IMR-90 (cell line): Measurements from ENCODE around the gene PDHB. TPM values are rescaled to one million over a fixed set of nuclear protein-coding genes. Genes with fewer than 3 reads are reported as not detected.

Experiments used
- ATAC-seq: fragments of 200-7000 bp; cut with Tn5 transposase; 2 replicates; pipeline ENCODE4 v1.9.1; 2020; ENCODE audit warnings: low read depth, mild to moderate bottlenecking, moderate library complexity
- BruUV-seq: library from RNA; stranded (reverse); fragments of 400-500 nt; replicated peaks from 2 replicates; lab custom pipeline; 2021; lab: Mats Ljungman, UMichigan
- CTCF ChIA-PET: fragments of 300-600 bp; formaldehyde crosslinking; extraction: SDS; loops from one replicate; lab custom pipeline; 2021; ENCODE audit warnings: antibody characterized with exemption; lab: Yijun Ruan, JAX
- POLR2A ChIA-PET: fragments of 300-600 bp; sonication (Branson Sonifier 250); formaldehyde crosslinking; loops from one replicate; lab custom pipeline; 2022; ENCODE audit warnings: antibody characterized with exemption; ENCODE audit not compliant: unreplicated experiment; lab: Charles Lee
- DNase-seq: peaks from one replicate; pipeline ENCODE4 v3.0.0; 2013
- H2AFZ ChIP-seq: replicated peaks from 2 replicates; pipeline ENCODE3; 2013; ENCODE audit warnings: low read length, mild to moderate bottlenecking; ENCODE audit not compliant: poor library complexity
- H2AK5ac ChIP-seq: 2 replicates; pipeline ENCODE4 v1.6.1; 2013; ENCODE audit warnings: low read depth, low read length, inconsistent platforms
- H2AK9ac ChIP-seq: replicated peaks from 2 replicates; pipeline ENCODE3; 2013; ENCODE audit warnings: mild to moderate bottlenecking, low read depth, low read length, moderate library complexity; ENCODE audit not compliant: poor library complexity
- H2BK120ac ChIP-seq: 2 replicates; pipeline ENCODE4 v1.6.1; 2013; ENCODE audit warnings: low read depth, low read length, inconsistent platforms
- H2BK15ac ChIP-seq: 3 replicates; pipeline ENCODE4 v1.6.1; 2013; ENCODE audit warnings: low read depth, low read length, inconsistent platforms
- H2BK20ac ChIP-seq: 2 replicates; pipeline ENCODE4 v1.6.1; 2013; ENCODE audit warnings: low read depth, mild to moderate bottlenecking, inconsistent platforms, low read length, moderate library complexity
- H2BK5ac ChIP-seq: 2 replicates; pipeline ENCODE4 v1.6.1; 2013; ENCODE audit warnings: mild to moderate bottlenecking, low read depth, low read length, inconsistent platforms; ENCODE audit not compliant: poor library complexity, severe bottlenecking
- H3K14ac ChIP-seq: replicated peaks from 2 replicates; pipeline ENCODE4 v1.6.1; 2013; ENCODE audit warnings: low read depth, low read length, inconsistent platforms
- H3K18ac ChIP-seq: 2 replicates; pipeline ENCODE4 v1.6.1; 2013; ENCODE audit warnings: low read depth, low read length, control low read depth
- H3K23ac ChIP-seq: 2 replicates; pipeline ENCODE4 v1.6.1; 2013; ENCODE audit warnings: low read depth, low read length, inconsistent platforms
- H3K27ac ChIP-seq: 2 replicates; pipeline ENCODE4 v1.5.1; 2013; ENCODE audit warnings: mild to moderate bottlenecking, control low read depth, low read length; ENCODE audit not compliant: insufficient read depth
- H3K27me3 ChIP-seq: 2 replicates; pipeline ENCODE4 v1.6.1; 2013; ENCODE audit warnings: low read length; ENCODE audit not compliant: control insufficient read depth, insufficient read depth
- H3K36me3 ChIP-seq: 2 replicates; pipeline ENCODE4 v1.6.1; 2013; ENCODE audit warnings: low read length, mixed read lengths; ENCODE audit not compliant: control insufficient read depth, insufficient read depth
- H3K4ac ChIP-seq: 2 replicates; pipeline ENCODE4 v1.6.1; 2013; ENCODE audit warnings: low read depth, low read length, inconsistent platforms
- H3K4me1 ChIP-seq: 2 replicates; pipeline ENCODE4 v1.6.1; 2013; ENCODE audit warnings: low read length, mixed read lengths; ENCODE audit not compliant: control insufficient read depth, insufficient read depth
- H3K4me2 ChIP-seq: 2 replicates; pipeline ENCODE4 v1.6.1; 2013; ENCODE audit warnings: low read depth, mild to moderate bottlenecking, control low read depth, low read length, moderate library complexity
- H3K4me3 ChIP-seq: 2 replicates; pipeline ENCODE4 v1.5.1; 2013; ENCODE audit warnings: low read depth, mild to moderate bottlenecking, control low read depth, low read length, moderate library complexity; ENCODE audit not compliant: insufficient read depth
- H3K56ac ChIP-seq: 2 replicates; pipeline ENCODE4 v1.6.1; 2013; ENCODE audit warnings: low read length, inconsistent platforms; ENCODE audit not compliant: insufficient read depth; ENCODE audit errors: extremely low read depth
- H3K79me1 ChIP-seq, 2 experiments: 2 replicates each; pipeline ENCODE4 v1.6.1; 2013; ENCODE audit warnings: low read length in 2 of 2, inconsistent platforms in 1 of 2, low read depth in 1 of 2
- H3K9ac ChIP-seq: 2 replicates; pipeline ENCODE4 v1.6.1; 2013; ENCODE audit warnings: low read depth, low read length, control low read depth
- H3K9me1 ChIP-seq: 2 replicates; pipeline ENCODE4 v1.6.1; 2013; ENCODE audit warnings: low read length, inconsistent platforms; ENCODE audit not compliant: insufficient read depth
- H3K9me3 ChIP-seq: 2 replicates; pipeline ENCODE4 v1.6.1; 2013; ENCODE audit warnings: low read length; ENCODE audit not compliant: control insufficient read depth, insufficient read depth
- H4K20me1 ChIP-seq: 2 replicates; pipeline ENCODE4 v1.6.1; 2013; ENCODE audit warnings: low read length, inconsistent platforms; ENCODE audit not compliant: insufficient read depth
- H4K5ac ChIP-seq: 2 replicates; pipeline ENCODE4 v1.6.1; 2013; ENCODE audit warnings: mild to moderate bottlenecking, low read depth, low read length, control low read depth
- H4K8ac ChIP-seq, 2 experiments: 2 replicates each; pipeline ENCODE4 v1.6.1; 2013; ENCODE audit warnings: low read depth in 2 of 2, low read length in 2 of 2, control low read depth in 1 of 2, inconsistent platforms in 1 of 2
- H4K91ac ChIP-seq: 2 replicates; pipeline ENCODE4 v1.6.1; 2013; ENCODE audit warnings: low read depth, low read length, inconsistent platforms; ENCODE audit not compliant: insufficient read depth
- MAFK ChIP-seq: IDR thresholded peaks from 2 replicates; pipeline ENCODE4 v1.6.1; 2012; ENCODE audit warnings: low read depth, low read length, improper control_type of control experiment
- WGBS, 2 experiments: methylation state at CpG; one replicate each; pipeline versions ENCODE4 v1.1.5 to v1.1.7; 2013; ENCODE audit warnings: missing lambda C conversion rate in 2 of 2; ENCODE audit not compliant: insufficient read length in 1 of 2; ENCODE audit errors: extremely low coverage in 2 of 2; 5-methylcytosine and 5-hydroxymethylcytosine counted together
- dilution Hi-C: fragments of 300-500 bp; cut with HindIII; formaldehyde crosslinking; loops from one replicate; pipeline ENCODE4 v1.14.3; 2018; ENCODE audit warnings: low sequenced_read_pairs; ENCODE audit not compliant: unreplicated experiment
- in situ Hi-C: fragments of 300-500 bp; cut with MboI; formaldehyde crosslinking; loops from 3 replicates; pipeline ENCODE4 v1.14.3; 2019; ENCODE audit warnings: low sequenced_read_pairs, inconsistent platforms, mixed read lengths
- intact Hi-C: fragments of 100-400 bp; cut with micrococcal nuclease; formaldehyde crosslinking; loops from 2 replicates; pipeline ENCODE4 v1.10.0; 2022
- polyA plus RNA-seq, 3 experiments: library from polyadenylated mRNA; depleted of rRNA; stranded (reverse); fragments of >200 nt; gene quantifications; 2 replicates each; pipeline ENCODE4 v1.2.3, GENCODE V29; 2012; ENCODE audit warnings: low replicate concordance in 1 of 3
- total RNA-seq: library from RNA; depleted of rRNA; stranded (reverse); fragments of >200 nt; gene quantifications from 2 replicates; pipeline ENCODE4 v1.2.3, GENCODE V29; 2012
- TF ChIP-seq, protein P1 (sequence below): fragments of 150-350 bp; IDR thresholded peaks from 2 replicates; pipeline ENCODE4 v1.6.1; 2017; ENCODE audit warnings: mild to moderate bottlenecking, antibody characterized with exemption, low read length, low read depth

Gene PDHB
- total and polyA plus RNA-seq, 2 of the 4 experiments (the other 2 are of a cell fraction): 69.2 to 73.5 TPM

- H2AK9ac ChIP-seq: peak overlapping the region; percentile 70
- H4K5ac ChIP-seq: peak overlapping the region; percentile 93
- H2BK5ac ChIP-seq: peak overlapping the region; percentile 92
- peak overlapping the region; percentile 32; the same call in 1 of the 2 replicates for H3K4me2 ChIP-seq
- H4K8ac ChIP-seq: peak overlapping the region; percentile 33 to 76
- TF ChIP-seq, protein P1, sequence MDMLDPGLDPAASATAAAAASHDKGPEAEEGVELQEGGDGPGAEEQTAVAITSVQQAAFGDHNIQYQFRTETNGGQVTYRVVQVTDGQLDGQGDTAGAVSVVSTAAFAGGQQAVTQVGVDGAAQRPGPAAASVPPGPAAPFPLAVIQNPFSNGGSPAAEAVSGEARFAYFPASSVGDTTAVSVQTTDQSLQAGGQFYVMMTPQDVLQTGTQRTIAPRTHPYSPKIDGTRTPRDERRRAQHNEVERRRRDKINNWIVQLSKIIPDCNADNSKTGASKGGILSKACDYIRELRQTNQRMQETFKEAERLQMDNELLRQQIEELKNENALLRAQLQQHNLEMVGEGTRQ: no peak
- TF ChIP-seq MAFK: peak; percentile 40; the same call in 1 of the 2 replicates
- peaks cover 6% of the 10 kb centered on the region; the same call in 1 of the 2 replicates for H4K20me1 ChIP-seq
- peak overlapping the region; percentile 85 for H3K14ac ChIP-seq
- H2BK20ac ChIP-seq: peak overlapping the region; percentile 96
- H3K18ac ChIP-seq: peak overlapping the region; percentile 93
- WGBS, 2 experiments: 50% methylated on average over 2 of the region's 6 CpGs; no CpG with 5 or more reads in 1 of the 2 experiments
- peaks cover 38% of the 10 kb centered on the region for H3K9me1 ChIP-seq
- peaks cover 12% of the 10 kb centered on the region; the same call in 1 of the 2 replicates for H3K36me3 ChIP-seq
- H3K56ac ChIP-seq: peak overlapping the region; percentile 78
- H3K4me3 ChIP-seq: no peak overlapping the region
- no TSS peak for BruUV-seq
- H3K9ac ChIP-seq: peak overlapping the region; percentile 57
- peaks cover 44% of the 10 kb centered on the region for H3K4me1 ChIP-seq
- H3K79me1 ChIP-seq: peaks cover 16 to 40% of the 10 kb centered on the region in 2 experiments
- in situ Hi-C loops (no loop called here), dilution Hi-C loops (no loop called here), intact Hi-C loops (loop anchor here (5.0 kb wide), 1 partner anchor 36 kb away; no protein-coding TSS in a partner anchor)
- CTCF ChIA-PET: interaction anchor here (1.2 kb wide), 1 partner anchor 37 kb away, joined by 3 read pairs; no protein-coding TSS in a partner anchor
- peak overlapping the region; percentile 86; the same call in 2 of the 3 replicates for H2BK15ac ChIP-seq
- H3K9me3 ChIP-seq: no peaks in the 10 kb centered on the region
- peak overlapping the region; percentile 96 for H4K91ac ChIP-seq
- no peak for DNase-seq
- H3K27ac ChIP-seq: peak overlapping the region; percentile 98
- H2BK120ac ChIP-seq: peak overlapping the region; percentile 97
- peak overlapping the region; percentile 91 for H3K4ac ChIP-seq
- POLR2A ChIA-PET: interaction anchor here (0.6 kb wide), 1 partner anchor 8 kb away, joined by 3 read pairs; no protein-coding TSS in a partner anchor
- no peak for ATAC-seq
- H3K23ac ChIP-seq: peak overlapping the region; percentile 96
- H2AFZ ChIP-seq: peak overlapping the region; percentile 23
- H2AK5ac ChIP-seq: peak overlapping the region; percentile 98
- no peaks in the 10 kb centered on the region for H3K27me3 ChIP-seq
Observed at GRCh38 chr3:58387650-58388546, 45.7 kb downstream of the PDHB start.
